Smooth muscle cell (in vitro differentiated cells): ENCODE measurements around the gene MAF. TPM values are rescaled to one million over a fixed set of nuclear protein-coding genes. Genes with fewer than 3 reads are reported as not detected.

ENCODE experiments used
- DNase-seq: peaks from one replicate; lab custom pipeline; 2025; ENCODE audit not compliant: unreplicated experiment; lab: John Stamatoyannopoulos, UW
- H2AFZ ChIP-seq: fragments of 200-600 bp; sonication (generic); 2 replicates; pipeline ENCODE4 v1.6.0; 2016; ENCODE audit warnings: antibody characterized with exemption, low read depth, mild to moderate bottlenecking
- H3F3A ChIP-seq: fragments of 200-600 bp; sonication (generic); 2 replicates; pipeline ENCODE4 v1.6.0; 2017; ENCODE audit warnings: antibody characterized with exemption, low read depth
- H3K27ac ChIP-seq: fragments of 200-600 bp; sonication (generic); 2 replicates; pipeline ENCODE4 v1.5.1; 2016; ENCODE audit warnings: low read depth, mild to moderate bottlenecking
- H3K27me3 ChIP-seq: fragments of 200-600 bp; sonication (generic); 2 replicates; pipeline ENCODE4 v1.6.1; 2016; ENCODE audit warnings: low read depth, mild to moderate bottlenecking
- H3K36me3 ChIP-seq: fragments of 200-600 bp; sonication (generic); 2 replicates; pipeline ENCODE4 v1.5.1; 2016; ENCODE audit warnings: low read depth
- H3K4me1 ChIP-seq: fragments of 200-600 bp; sonication (generic); 2 replicates; pipeline ENCODE4 v1.5.1; 2016; ENCODE audit warnings: low read depth
- H3K4me2 ChIP-seq: fragments of 200-600 bp; sonication (generic); 2 replicates; pipeline ENCODE4 v1.6.0; 2016; ENCODE audit warnings: mild to moderate bottlenecking
- H3K4me3 ChIP-seq: fragments of 200-600 bp; sonication (generic); 2 replicates; pipeline ENCODE4 v1.5.1; 2016; ENCODE audit warnings: mild to moderate bottlenecking
- H3K79me2 ChIP-seq: fragments of 200-600 bp; sonication (generic); 2 replicates; pipeline ENCODE4 v1.6.0; 2016; ENCODE audit warnings: low read depth, mild to moderate bottlenecking
- H3K9ac ChIP-seq: fragments of 200-600 bp; sonication (generic); 2 replicates; pipeline ENCODE4 v1.6.0; 2016; ENCODE audit warnings: low read depth
- H3K9me3 ChIP-seq: fragments of 200-600 bp; sonication (generic); replicated peaks from 2 replicates; pipeline ENCODE4 v1.5.1; 2016; ENCODE audit warnings: low read depth
- H4K20me1 ChIP-seq: fragments of 200-600 bp; sonication (generic); 2 replicates; pipeline ENCODE4 v1.6.0; 2016; ENCODE audit warnings: low read depth
- CTCF ChIP-seq: fragments of 200-600 bp; sonication (generic); IDR thresholded peaks from 2 replicates; pipeline ENCODE4 v1.5.1; 2017; ENCODE audit warnings: borderline replicate concordance, mild to moderate bottlenecking, antibody characterized with exemption; ENCODE audit not compliant: insufficient read depth, poor library complexity, severe bottlenecking
- WGBS: methylation state at CpG from one replicate; pipeline ENCODE4 v1.1.7; 2016; ENCODE audit warnings: low lambda C conversion rate; 5-methylcytosine and 5-hydroxymethylcytosine counted together
- polyA plus RNA-seq: library from polyadenylated mRNA; unstranded; fragments of >200 nt; fragmentation: Nextera tagmentation; extraction: Ambion mirVana; gene quantifications from 2 replicates; pipeline ENCODE4 v1.2.1, GENCODE V29; 2016
- total RNA-seq: library from RNA; depleted of rRNA; stranded (reverse); fragments of >200 nt; gene quantifications from 2 replicates; pipeline ENCODE4 v1.2.3, GENCODE V29; 2014

MAF gene
- total and polyA plus RNA-seq, 2 experiments from 2014 or later, result 19.1 to 54.9 TPM

GRCh38 chr16:79625738-79626137, 25.2 kb upstream of the MAF start:
- Histone ChIP-seq H3K36me3 (no peaks in the 10 kb centered on the region), H3K9ac (no peak overlapping the region), H3K27me3 (peaks cover 12% of the 10 kb centered on the region), H3K79me2 (no peaks in the 10 kb centered on the region), H2AFZ (no peak overlapping the region), H3K9me3 (no peaks in the 10 kb centered on the region), H3K4me1 (peaks cover 3% of the 10 kb centered on the region), H3F3A (peaks cover 4% of the 10 kb centered on the region), H3K4me3 (no peak overlapping the region), H3K27ac (no peak overlapping the region), H4K20me1 (no peaks in the 10 kb centered on the region), H3K4me2 (no peak overlapping the region)
- 96% methylated on average over 1 of the region's 1 CpG for WGBS
- no peak for DNase-seq
- TF ChIP-seq CTCF, result no peak

- H3K36me3 ChIP-seq, result no peaks in the 10 kb centered on the region
- H2AFZ ChIP-seq, result no peak overlapping the region
- no peak overlapping the region for H3K4me2 ChIP-seq
- H3K27ac ChIP-seq, result no peak overlapping the region
- 87% methylated on average over 2 of the region's 2 CpGs for WGBS
- H3K79me2 ChIP-seq, result no peaks in the 10 kb centered on the region
- no peaks in the 10 kb centered on the region for H3K9me3 ChIP-seq
- H3K9ac ChIP-seq, result no peak overlapping the region
- no peak for DNase-seq
- H3K27me3 ChIP-seq, result peaks cover 12% of the 10 kb centered on the region
- peaks cover 3% of the 10 kb centered on the region for H3K4me1 ChIP-seq
- no peak overlapping the region for H3K4me3 ChIP-seq
- H4K20me1 ChIP-seq, result no peaks in the 10 kb centered on the region
- TF ChIP-seq CTCF, result no peak
- H3F3A ChIP-seq, result no peaks in the 10 kb centered on the region
These were observed 23.3 kb upstream of the MAF start for GRCh38 chr16:79623824-79624223.

GRCh38 chr16:79623062-79623461, 22.5 kb upstream of the MAF start:
- no peak for TF ChIP-seq CTCF
- H3K27me3 ChIP-seq, result peaks cover 12% of the 10 kb centered on the region
- H3K9ac ChIP-seq, result no peak overlapping the region
- no peak overlapping the region for H3K27ac ChIP-seq
- H3K79me2 ChIP-seq, result no peaks in the 10 kb centered on the region
- H3K9me3 ChIP-seq, result no peaks in the 10 kb centered on the region
- H3K4me2 ChIP-seq, result no peak overlapping the region
- H4K20me1 ChIP-seq, result no peaks in the 10 kb centered on the region
- no peaks in the 10 kb centered on the region for H3F3A ChIP-seq
- H2AFZ ChIP-seq, result no peak overlapping the region
- H3K36me3 ChIP-seq, result no peaks in the 10 kb centered on the region
- WGBS, result 87% methylated on average over 9 of the region's 9 CpGs
- no peak overlapping the region for H3K4me3 ChIP-seq
- DNase-seq, result no peak
- H3K4me1 ChIP-seq, result peaks cover 3% of the 10 kb centered on the region

- no peaks in the 10 kb centered on the region for H4K20me1 ChIP-seq
- no peak overlapping the region for H2AFZ ChIP-seq
- 85% methylated on average over 1 of the region's 1 CpG for WGBS
- no peaks in the 10 kb centered on the region for H3K9me3 ChIP-seq
- H3K27me3 ChIP-seq, result peaks cover 12% of the 10 kb centered on the region
- no peaks in the 10 kb centered on the region for H3K4me1 ChIP-seq
- no peaks in the 10 kb centered on the region for H3K36me3 ChIP-seq
- H3K79me2 ChIP-seq, result no peaks in the 10 kb centered on the region
- no peaks in the 10 kb centered on the region for H3F3A ChIP-seq
- H3K4me3 ChIP-seq, result no peak overlapping the region
- no peak overlapping the region for H3K9ac ChIP-seq
- DNase-seq, result no peak
- H3K27ac ChIP-seq, result no peak overlapping the region
- no peak overlapping the region for H3K4me2 ChIP-seq
- no peak for TF ChIP-seq CTCF
These were observed 20.5 kb upstream of the MAF start for GRCh38 chr16:79621027-79621426.
